ENCODE data around the gene SFRP2.

Gene SFRP2

GRCh38 chr4:153788413-153789276 lies at the start of gene SFRP2:
SFRP2 (minus strand) TSS chr4:153789083; CDS start chr4:153788835, 248 bp downstream.
- DNase-seq (ENCODE audit: low spot score): no peak
- TF ChIP-seq CTCF (IDR thresholded peaks at IDR 0.05): no peak
- Histone ChIP-seq H3K27ac (peak within 1 kb of the TSS in 1 of 2 donors; percentile 41), H3K4me3 (peak within 1 kb of the TSS; percentile 66)

- TF ChIP-seq CTCF (IDR thresholded peaks at IDR 0.05): no peak
- DNase-seq (ENCODE audit: low spot score): no peak
- H3K4me3 ChIP-seq: no peak overlapping the region
- no peak overlapping the region for H3K27ac ChIP-seq
Observed at GRCh38 chr4:153838564-153838963, 49.7 kb upstream of the SFRP2 start.

- no peak for TF ChIP-seq CTCF (IDR thresholded peaks at IDR 0.05)
- no peak overlapping the region for H3K4me3 ChIP-seq
- H3K27ac ChIP-seq: no peak overlapping the region
- DNase-seq (ENCODE audit: low spot score): no peak
Observed at GRCh38 chr4:153834901-153835300, 46.0 kb upstream of the SFRP2 start.

- no peak overlapping the region for H3K4me3 ChIP-seq
- DNase-seq (ENCODE audit: low spot score): no peak
- no peak overlapping the region for H3K27ac ChIP-seq
- no peak for TF ChIP-seq CTCF (IDR thresholded peaks at IDR 0.05)
Observed at GRCh38 chr4:153832720-153833287, 43.9 kb upstream of the SFRP2 start.

- H3K27ac ChIP-seq: no peak overlapping the region
- H3K4me3 ChIP-seq: no peak overlapping the region
- DNase-seq (ENCODE audit: low spot score): no peak
- TF ChIP-seq CTCF (IDR thresholded peaks at IDR 0.05): no peak
Observed at GRCh38 chr4:153832054-153832453, 43.2 kb upstream of the SFRP2 start.

- no peak overlapping the region for H3K27ac ChIP-seq
- H3K4me3 ChIP-seq: no peak overlapping the region
- no peak for DNase-seq (ENCODE audit: low spot score)
- no peak for TF ChIP-seq CTCF (IDR thresholded peaks at IDR 0.05)
Observed at GRCh38 chr4:153831245-153831644, 42.4 kb upstream of the SFRP2 start.

- DNase-seq (ENCODE audit: low spot score): no peak
- no peak for TF ChIP-seq CTCF (IDR thresholded peaks at IDR 0.05)
- no peak overlapping the region for H3K27ac ChIP-seq
- H3K4me3 ChIP-seq: no peak overlapping the region
Observed at GRCh38 chr4:153825691-153826090, 36.8 kb upstream of the SFRP2 start.

Measured in coronary artery (tissue), 2 donors.